GM18498 (cell line): ENCODE measurements around the gene MCU.

Source experiments
- ATAC-seq: cut with Tn5 transposase; IDR thresholded peaks from one replicate; pipeline ENCODE4 v1.9.1; 2021; ENCODE audit warnings: mild to moderate bottlenecking, moderate library complexity; ENCODE audit not compliant: unreplicated experiment

Gene MCU

DNA sequence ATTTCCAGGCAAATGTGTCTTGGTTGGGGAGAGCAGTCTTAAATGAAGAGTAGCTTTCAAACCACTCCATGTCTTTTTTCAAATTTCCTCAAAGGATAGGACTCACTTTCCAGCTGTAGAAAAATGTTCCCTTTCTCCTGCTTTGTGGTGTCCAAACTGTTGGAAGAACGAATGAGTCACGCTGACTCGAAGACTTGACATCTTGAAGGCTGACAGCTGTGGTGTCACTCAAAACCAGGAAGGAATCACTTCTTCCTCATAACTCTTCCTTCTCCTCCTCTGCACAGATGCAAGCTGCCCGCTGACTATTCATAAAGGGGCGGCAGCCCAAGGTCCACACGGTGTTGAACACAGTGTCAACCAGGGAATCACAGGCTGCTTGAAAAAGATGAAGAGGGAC lies 243.4 kb downstream of the MCU start:
- ATAC-seq: no peak
